GM19025 (cell line): ENCODE data around the gene RNGTT.

Experiments
- ATAC-seq: cut with Tn5 transposase; IDR thresholded peaks from one replicate; pipeline ENCODE4 v1.9.1; 2021; ENCODE audit warnings: mild to moderate bottlenecking, low read depth, moderate library complexity; ENCODE audit not compliant: unreplicated experiment

Gene RNGTT

GRCh38 chr6:88623531-88623930, 339.9 kb downstream of the RNGTT start:
- no peak for ATAC-seq

- ATAC-seq, result no peak
These were observed 343.5 kb downstream of the RNGTT start for GRCh38 chr6:88619951-88620350.

- ATAC-seq, result no peak
These were observed 347.0 kb downstream of the RNGTT start for GRCh38 chr6:88616380-88616779.

- no peak for ATAC-seq
These were observed 349.0 kb downstream of the RNGTT start for GRCh38 chr6:88614316-88614877.

GRCh38 chr6:88612631-88613030, 350.8 kb downstream of the RNGTT start:
- no peak for ATAC-seq

GRCh38 chr6:88611721-88612120, 351.7 kb downstream of the RNGTT start:
- ATAC-seq, result no peak

- no peak for ATAC-seq
These were observed 353.4 kb downstream of the RNGTT start for GRCh38 chr6:88609983-88610382.

GRCh38 chr6:88605271-88605670, 358.1 kb downstream of the RNGTT start:
- no peak for ATAC-seq

- ATAC-seq, result no peak
These were observed 363.8 kb downstream of the RNGTT start for GRCh38 chr6:88599571-88599970.

GRCh38 chr6:88596801-88597200, 366.6 kb downstream of the RNGTT start:
- no peak for ATAC-seq

GRCh38 chr6:88588938-88589337, 374.5 kb downstream of the RNGTT start:
- ATAC-seq, result no peak

- no peak for ATAC-seq
These were observed 376.3 kb downstream of the RNGTT start for GRCh38 chr6:88587150-88587520.

GRCh38 chr6:88586371-88587149, 376.9 kb downstream of the RNGTT start:
- no peak for ATAC-seq

GRCh38 chr6:88585276-88585692, 378.1 kb downstream of the RNGTT start:
- no peak for ATAC-seq

- no peak for ATAC-seq
These were observed 378.7 kb downstream of the RNGTT start for GRCh38 chr6:88584581-88585275.

- ATAC-seq, result no peak
These were observed 386.0 kb downstream of the RNGTT start for GRCh38 chr6:88577461-88577860.

GRCh38 chr6:88575536-88575935, 387.9 kb downstream of the RNGTT start:
- no peak for ATAC-seq

- ATAC-seq, result no peak
These were observed 388.8 kb downstream of the RNGTT start for GRCh38 chr6:88574651-88575050.

GRCh38 chr6:88574031-88574430, 389.4 kb downstream of the RNGTT start:
- ATAC-seq, result no peak

GRCh38 chr6:88573561-88573960, 389.9 kb downstream of the RNGTT start:
- ATAC-seq, result no peak

- no peak for ATAC-seq
These were observed 390.8 kb downstream of the RNGTT start for GRCh38 chr6:88572449-88573139.
